Measurements from ENCODE around the gene AOC3. TPM values are rescaled to one million over a fixed set of nuclear protein-coding genes. Genes with fewer than 3 reads are reported as not detected.

Gene AOC3
- polyA plus RNA-seq, 1 donor (not counting 4 experiments of a cell fraction or from before 2014, with no cell fraction given): 0.22 TPM

DNA sequence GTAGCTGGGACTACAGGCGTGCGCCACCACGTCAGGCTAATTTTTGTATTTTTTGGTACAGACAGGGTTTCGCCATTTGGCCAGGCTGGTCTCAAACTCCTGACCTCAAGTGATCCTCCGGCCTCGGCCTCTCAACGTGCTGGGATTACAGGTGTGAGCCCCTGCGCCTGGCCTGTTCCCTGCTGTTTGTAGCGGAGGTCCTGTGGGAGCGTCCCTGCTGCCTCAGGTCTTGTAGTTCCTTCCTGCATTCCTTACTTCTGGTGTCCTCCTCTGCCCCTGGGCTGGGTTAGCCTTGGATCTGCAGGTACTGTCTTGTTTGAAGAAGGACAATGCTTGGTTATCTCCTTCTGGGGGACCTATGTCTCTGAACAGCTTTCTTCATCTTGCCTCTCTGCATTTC lies 26.0 kb downstream of the AOC3 start:
- FAIRE-seq: no peak
- Histone ChIP-seq H2AFZ (ENCODE audit: control insufficient read depth, low read length) (no peak overlapping the region), H3K4me2 (ENCODE audit: control insufficient read depth, extremely low read depth, insufficient read depth, low read depth, low read length) (no peak overlapping the region), H3K27me3 (ENCODE audit: control insufficient read depth, extremely low read depth, insufficient read depth, low read length) (peaks cover 25% of the 10 kb centered on the region), H3K9ac (ENCODE audit: control insufficient read depth, extremely low read depth, insufficient read depth, low read length) (no peak overlapping the region), H3K4me3 (ENCODE audit: control insufficient read depth in 2 of 3, extremely low read depth in 1 of 3, insufficient read depth in 2 of 3, low read depth in 1 of 3, low read length in 3 of 3) (no peak overlapping the region), H3K4me1 (ENCODE audit: control insufficient read depth, extremely low read depth, insufficient read depth, low read length) (no peaks in the 10 kb centered on the region), H3K9me1 (ENCODE audit: control insufficient read depth, extremely low read depth, insufficient read depth, low read length) (no peaks in the 10 kb centered on the region), H3K36me3 (ENCODE audit: control insufficient read depth in 2 of 2, extremely low read depth in 1 of 2, insufficient read depth in 2 of 2, low read length in 2 of 2) (no peaks in the 10 kb centered on the region), H4K20me1 (ENCODE audit: control insufficient read depth, extremely low read depth, insufficient read depth, low read length) (no peaks in the 10 kb centered on the region), H3K79me2 (ENCODE audit: control insufficient read depth, insufficient read depth, low read length) (no peaks in the 10 kb centered on the region), H3K9me3 (ENCODE audit: control insufficient read depth, low read depth, low read length) (no peaks in the 10 kb centered on the region), H3K27ac (ENCODE audit: control insufficient read depth, insufficient read depth, low read length) (no peak overlapping the region)
- dilution Hi-C loops (cut with MboI; ENCODE audit: extremely low pct_ligation_motif_present, low sequenced_read_pairs): no loop called here
- no peak for DNase-seq (ENCODE audit: low read depth, low spot score)
- TF ChIP-seq, protein P1, sequence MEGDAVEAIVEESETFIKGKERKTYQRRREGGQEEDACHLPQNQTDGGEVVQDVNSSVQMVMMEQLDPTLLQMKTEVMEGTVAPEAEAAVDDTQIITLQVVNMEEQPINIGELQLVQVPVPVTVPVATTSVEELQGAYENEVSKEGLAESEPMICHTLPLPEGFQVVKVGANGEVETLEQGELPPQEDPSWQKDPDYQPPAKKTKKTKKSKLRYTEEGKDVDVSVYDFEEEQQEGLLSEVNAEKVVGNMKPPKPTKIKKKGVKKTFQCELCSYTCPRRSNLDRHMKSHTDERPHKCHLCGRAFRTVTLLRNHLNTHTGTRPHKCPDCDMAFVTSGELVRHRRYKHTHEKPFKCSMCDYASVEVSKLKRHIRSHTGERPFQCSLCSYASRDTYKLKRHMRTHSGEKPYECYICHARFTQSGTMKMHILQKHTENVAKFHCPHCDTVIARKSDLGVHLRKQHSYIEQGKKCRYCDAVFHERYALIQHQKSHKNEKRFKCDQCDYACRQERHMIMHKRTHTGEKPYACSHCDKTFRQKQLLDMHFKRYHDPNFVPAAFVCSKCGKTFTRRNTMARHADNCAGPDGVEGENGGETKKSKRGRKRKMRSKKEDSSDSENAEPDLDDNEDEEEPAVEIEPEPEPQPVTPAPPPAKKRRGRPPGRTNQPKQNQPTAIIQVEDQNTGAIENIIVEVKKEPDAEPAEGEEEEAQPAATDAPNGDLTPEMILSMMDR (optimal IDR thresholded peaks at IDR 0.05 in 1 of 3, IDR thresholded peaks at IDR 0.05 in 1 of 3, conservative IDR thresholded peaks at IDR 0.05 in 1 of 3; ENCODE audit: extremely low read depth in 1 of 3, insufficient read depth in 2 of 3, low read length in 3 of 3): no peak
- no peak for TF ChIP-seq EZH2 (IDR thresholded peaks at IDR 0.05; ENCODE audit: low read length)

DNA sequence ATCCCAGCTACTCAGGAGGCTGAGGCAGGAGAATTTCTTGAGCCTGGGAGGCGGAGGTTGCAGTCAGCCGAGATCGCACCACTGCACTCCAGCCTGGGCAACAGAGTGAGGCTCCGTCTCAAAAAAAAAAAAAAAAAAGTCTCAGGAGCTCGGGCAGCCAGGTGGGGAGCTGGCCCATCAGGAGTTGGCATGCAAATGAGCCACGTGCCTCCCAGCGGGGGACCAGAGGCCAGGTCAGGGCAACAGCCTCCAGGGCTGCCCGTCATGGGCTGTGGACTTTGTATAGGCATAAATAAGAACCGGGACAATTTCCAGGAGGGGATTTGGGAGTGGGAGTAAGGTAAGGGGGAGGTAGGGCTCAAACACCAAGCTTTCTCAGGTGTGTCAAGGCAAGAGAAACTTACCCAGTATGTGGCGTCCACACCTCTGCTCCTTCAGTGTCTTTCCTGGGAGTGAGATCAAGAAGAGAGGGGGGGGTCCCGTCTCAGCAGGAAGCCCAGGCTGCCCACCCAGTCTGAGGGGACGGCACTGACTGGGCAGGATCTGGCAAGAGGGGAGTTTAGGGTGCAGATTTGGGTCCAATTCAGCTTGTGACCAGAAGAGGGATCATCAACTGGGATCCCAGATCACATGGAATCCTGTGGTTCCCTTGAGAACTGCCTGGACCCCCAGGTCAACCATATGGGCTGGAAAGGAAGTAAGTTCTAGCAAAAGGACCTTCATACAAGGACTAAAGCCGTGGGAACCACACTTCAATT lies 27.3 kb downstream of the AOC3 start:
- Histone ChIP-seq H3K36me3 (ENCODE audit: control insufficient read depth in 2 of 2, extremely low read depth in 1 of 2, insufficient read depth in 2 of 2, low read length in 2 of 2) (no peaks in the 10 kb centered on the region), H3K9me3 (ENCODE audit: control insufficient read depth, low read depth, low read length) (no peaks in the 10 kb centered on the region), H3K79me2 (ENCODE audit: control insufficient read depth, insufficient read depth, low read length) (no peaks in the 10 kb centered on the region), H3K9me1 (ENCODE audit: control insufficient read depth, extremely low read depth, insufficient read depth, low read length) (no peaks in the 10 kb centered on the region), H2AFZ (ENCODE audit: control insufficient read depth, low read length) (no peak overlapping the region), H3K27me3 (ENCODE audit: control insufficient read depth, extremely low read depth, insufficient read depth, low read length) (peaks cover 25% of the 10 kb centered on the region), H3K27ac (ENCODE audit: control insufficient read depth, insufficient read depth, low read length) (no peak overlapping the region), H4K20me1 (ENCODE audit: control insufficient read depth, extremely low read depth, insufficient read depth, low read length) (no peaks in the 10 kb centered on the region), H3K4me2 (ENCODE audit: control insufficient read depth, extremely low read depth, insufficient read depth, low read depth, low read length) (no peak overlapping the region), H3K4me3 (ENCODE audit: control insufficient read depth in 2 of 3, extremely low read depth in 1 of 3, insufficient read depth in 2 of 3, low read depth in 1 of 3, low read length in 3 of 3) (no peak overlapping the region), H3K4me1 (ENCODE audit: control insufficient read depth, extremely low read depth, insufficient read depth, low read length) (no peaks in the 10 kb centered on the region), H3K9ac (ENCODE audit: control insufficient read depth, extremely low read depth, insufficient read depth, low read length) (no peak overlapping the region)
- TF ChIP-seq, protein P1 (optimal IDR thresholded peaks at IDR 0.05 in 1 of 3, IDR thresholded peaks at IDR 0.05 in 1 of 3, conservative IDR thresholded peaks at IDR 0.05 in 1 of 3; ENCODE audit: extremely low read depth in 1 of 3, insufficient read depth in 2 of 3, low read length in 3 of 3): no peak
- TF ChIP-seq EZH2 (IDR thresholded peaks at IDR 0.05; ENCODE audit: low read length): no peak
- FAIRE-seq (no peak), DNase-seq (ENCODE audit: low read depth, low spot score) (no peak)
- dilution Hi-C loops (cut with MboI; ENCODE audit: extremely low pct_ligation_motif_present, low sequenced_read_pairs): no loop called here

All from keratinocyte (primary cell).